Measurements from ENCODE around the gene LTO1.

Gene LTO1, protein sequence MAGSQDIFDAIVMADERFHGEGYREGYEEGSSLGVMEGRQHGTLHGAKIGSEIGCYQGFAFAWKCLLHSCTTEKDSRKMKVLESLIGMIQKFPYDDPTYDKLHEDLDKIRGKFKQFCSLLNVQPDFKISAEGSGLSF

GRCh38 chr11:69674886-69675714 lies at the start of gene LTO1:
Gene LTO1 (minus strand): TSS chr11:69675353. CDS start chr11:69675239, 114 bp downstream.
- peak; percentile 94 for DNase-seq (ENCODE audit: low spot score)

DNA sequence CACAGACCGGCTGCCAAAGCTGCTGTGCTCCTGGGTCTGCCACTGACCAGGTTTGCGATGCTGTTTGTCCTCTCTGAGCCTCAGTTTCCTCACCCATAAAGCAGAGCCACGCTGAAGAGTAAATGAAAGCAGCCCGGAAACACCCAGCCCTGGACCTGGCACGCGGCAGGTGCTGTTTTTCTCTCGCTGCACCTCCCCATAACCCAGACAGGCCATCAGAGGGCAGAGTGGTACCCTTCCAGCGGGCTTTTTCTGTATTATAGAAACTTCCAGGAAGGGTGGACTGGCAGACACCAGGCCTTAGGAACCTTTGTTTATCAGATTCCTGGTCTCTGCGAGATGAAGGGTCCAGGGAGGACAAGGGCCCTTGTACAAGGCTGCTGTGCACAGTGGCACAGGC lies 46.6 kb upstream of the LTO1 start:
- no peak for DNase-seq (ENCODE audit: low spot score)

GRCh38 chr11:69721106-69721505 lies 46.0 kb upstream of the LTO1 start:
- no peak for DNase-seq (ENCODE audit: low spot score)

DNA sequence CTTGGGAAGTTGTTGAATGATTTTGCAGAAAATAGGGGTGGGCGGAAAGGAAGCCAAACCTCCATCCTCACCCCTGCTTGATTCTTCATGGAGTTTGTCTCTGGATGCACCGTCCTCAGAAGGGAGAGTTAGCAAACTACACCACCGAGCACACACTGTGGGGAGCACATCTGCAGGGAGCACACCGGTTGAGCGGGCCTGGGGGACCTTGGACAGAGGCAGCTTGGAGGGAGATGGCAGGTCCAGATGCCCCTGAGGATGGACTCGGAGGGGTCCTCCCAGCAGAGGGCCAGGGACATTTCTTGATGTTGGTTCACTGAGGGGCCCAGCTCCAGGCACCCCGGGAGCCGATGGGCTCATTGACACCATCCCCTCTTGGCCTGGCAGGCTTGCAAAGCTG lies 43.8 kb upstream of the LTO1 start:
- DNase-seq (ENCODE audit: low spot score): no peak

GRCh38 chr11:69718147-69718546 lies 43.0 kb upstream of the LTO1 start:
- DNase-seq (ENCODE audit: low spot score): no peak

DNA sequence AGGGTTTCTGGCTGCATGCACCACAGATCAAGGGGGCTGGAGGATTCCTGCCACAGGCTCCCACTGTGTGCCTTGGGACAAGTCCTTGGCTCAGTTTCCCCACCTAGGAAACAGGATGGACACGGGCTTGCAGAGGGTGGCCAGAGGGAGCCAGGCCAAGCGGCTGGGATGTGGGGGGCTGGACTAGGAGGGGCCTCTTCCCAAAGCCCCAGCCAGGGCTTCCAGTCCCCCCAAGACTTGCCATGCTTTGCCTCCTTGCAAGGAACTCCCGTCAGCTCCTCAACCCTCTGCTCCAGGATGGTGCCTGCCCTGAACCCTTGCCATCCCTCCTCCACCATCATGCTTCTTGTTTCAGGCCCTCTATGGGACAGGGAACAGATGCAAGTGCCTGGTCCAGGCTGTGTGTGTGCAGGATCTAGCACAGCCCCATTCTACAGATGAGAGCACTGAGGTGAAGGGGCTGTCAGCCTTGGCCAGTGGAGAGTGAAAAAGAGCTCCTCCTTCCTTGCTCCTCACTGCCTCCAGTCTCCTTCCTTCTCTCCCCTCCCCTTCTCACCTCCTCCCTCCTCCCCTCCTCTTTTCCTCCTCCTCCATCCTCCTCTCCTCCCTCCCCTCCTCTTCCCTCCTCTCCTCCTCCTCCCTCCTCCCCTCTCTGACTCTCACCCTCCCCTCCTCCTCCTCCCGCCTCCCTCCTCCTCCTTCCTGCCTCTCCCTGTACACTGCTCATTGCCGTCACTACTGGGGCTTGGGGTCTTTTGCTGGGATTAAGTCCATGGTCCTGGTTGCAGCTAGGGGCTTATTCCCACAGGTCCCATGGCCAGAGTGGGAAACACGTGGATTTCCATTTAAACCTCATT lies 42.0 kb upstream of the LTO1 start:
- no peak for DNase-seq (ENCODE audit: low spot score)

DNA sequence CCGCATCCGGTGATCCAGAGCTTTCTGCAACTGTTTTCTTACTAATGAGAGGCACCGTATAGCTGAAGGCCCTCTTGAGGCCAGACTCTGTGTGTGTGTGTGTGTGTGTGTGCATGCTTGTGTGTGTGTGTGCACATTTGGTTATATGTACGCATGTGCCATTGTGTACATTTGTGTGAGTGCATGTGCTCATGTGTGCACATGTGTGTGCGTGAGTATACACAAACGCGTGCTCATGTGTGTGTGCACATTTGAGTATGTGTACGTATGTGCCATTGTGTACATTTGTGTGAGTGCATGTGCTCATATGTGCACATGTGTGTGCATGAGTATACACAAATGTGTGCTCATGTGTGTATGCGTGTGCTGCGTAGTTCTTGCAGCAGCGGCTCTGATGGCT lies 40.9 kb upstream of the LTO1 start:
- DNase-seq (ENCODE audit: low spot score): no peak

DNA sequence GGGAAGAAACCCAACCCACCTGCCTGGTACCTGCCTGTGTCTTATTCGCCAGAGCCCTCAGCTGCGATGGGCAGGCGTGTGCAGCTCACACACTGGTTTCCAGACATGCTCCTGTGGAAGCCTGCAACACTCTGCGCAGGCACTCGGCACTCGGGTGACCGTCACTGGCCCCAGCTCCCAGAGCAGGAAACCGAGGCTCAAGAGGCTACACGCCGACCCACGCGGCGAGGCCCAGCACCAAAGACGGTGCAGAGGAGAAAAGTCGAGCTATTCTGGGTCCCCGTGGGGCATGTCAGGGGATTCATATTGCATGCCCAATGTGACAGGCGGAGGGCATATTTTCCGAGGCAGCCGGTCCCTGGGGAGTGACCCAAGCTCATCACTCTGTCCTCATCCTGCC lies 40.3 kb upstream of the LTO1 start:
- DNase-seq (ENCODE audit: low spot score): no peak

GRCh38 chr11:69711822-69712801 lies 37.0 kb upstream of the LTO1 start:
- no peak for DNase-seq (ENCODE audit: low spot score)

GRCh38 chr11:69708736-69709401 lies 33.7 kb upstream of the LTO1 start:
- DNase-seq (ENCODE audit: low spot score): no peak

DNA sequence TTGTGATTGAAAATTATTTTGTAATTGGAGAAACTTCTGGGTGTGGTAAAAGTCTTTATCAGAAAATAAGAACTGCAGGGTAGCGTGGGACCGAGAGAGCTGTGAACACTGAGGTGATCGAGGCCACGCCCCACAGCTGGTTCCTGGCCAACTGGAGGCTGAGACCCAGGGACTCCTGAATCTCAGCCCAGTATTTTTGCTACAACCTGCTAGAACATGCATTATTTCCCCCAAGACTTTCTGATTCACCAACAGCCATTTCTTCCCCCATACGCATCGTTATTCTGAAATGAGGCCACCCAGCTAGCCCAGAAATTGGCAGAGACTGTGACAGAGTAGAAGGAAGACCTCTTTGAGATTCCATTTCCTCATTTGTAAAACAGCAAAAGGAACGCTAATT lies 32.0 kb upstream of the LTO1 start:
- no peak for DNase-seq (ENCODE audit: low spot score)

GRCh38 chr11:69705901-69706787 lies 31.0 kb upstream of the LTO1 start:
- DNase-seq (ENCODE audit: low spot score): no peak

- DNase-seq (ENCODE audit: low spot score): no peak
Observed at GRCh38 chr11:69705351-69705811, 30.2 kb upstream of the LTO1 start.

GRCh38 chr11:69704508-69705253 lies 29.5 kb upstream of the LTO1 start:
- no peak for DNase-seq (ENCODE audit: low spot score)

DNA sequence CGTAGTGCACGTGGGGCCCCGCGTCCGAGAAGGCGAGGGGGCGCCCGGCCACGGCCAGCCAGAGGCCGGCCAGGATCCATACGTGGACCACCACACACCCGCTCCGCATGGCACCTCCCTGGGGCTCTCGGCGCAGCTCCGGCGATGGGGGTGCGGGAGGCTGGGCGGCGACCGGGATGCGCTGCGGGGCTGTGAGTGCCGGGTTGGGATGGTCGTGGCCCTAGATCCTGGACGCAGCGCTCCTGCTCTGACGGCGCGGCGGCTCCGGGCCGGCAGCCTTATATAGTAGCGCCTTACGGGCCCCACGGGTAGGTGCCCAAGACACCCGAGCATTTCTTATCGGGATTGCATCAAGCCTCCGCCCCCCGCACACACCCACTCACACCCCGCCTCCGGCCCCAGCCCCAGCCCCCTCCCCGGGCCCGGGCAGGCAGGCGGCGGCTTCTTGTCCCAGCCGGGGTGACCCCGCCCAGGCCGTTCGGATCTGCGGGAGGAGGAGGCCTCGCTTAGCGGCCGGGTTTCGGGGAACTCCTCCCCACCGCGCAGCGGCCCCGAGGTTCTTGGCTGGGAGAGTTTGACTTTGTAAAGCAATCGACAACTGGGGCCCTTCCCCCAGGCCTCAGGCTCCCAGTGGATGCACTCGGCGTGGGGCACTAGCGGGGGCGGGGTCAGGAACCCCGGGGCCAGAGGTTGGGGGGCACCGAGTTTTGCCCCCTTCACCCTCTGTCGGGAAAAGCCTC lies 28.8 kb upstream of the LTO1 start, which contains the start of gene FGF19:
Gene FGF19 (minus strand): TSS at position 255 of the 740 bp plus-strand sequence. CDS start 146 bp downstream, at position 109.
- DNase-seq (ENCODE audit: low spot score): no peak

DNA sequence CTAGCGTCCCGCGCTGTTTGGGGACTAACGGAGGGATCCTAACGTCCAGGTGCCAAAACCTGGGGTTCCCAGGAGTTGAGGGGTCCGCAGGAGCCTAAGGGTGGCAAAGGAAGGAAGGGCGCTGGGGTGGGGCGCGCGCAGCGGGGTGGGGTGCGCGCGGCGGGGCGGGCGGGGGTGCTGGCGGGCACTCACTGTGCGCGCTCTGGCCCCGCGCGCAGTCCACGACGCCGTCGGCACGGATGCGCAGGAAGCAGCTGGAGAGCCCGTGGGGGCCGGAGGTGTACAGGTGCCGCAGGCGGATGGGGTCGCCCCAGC lies 28.3 kb upstream of the LTO1 start:
- DNase-seq (ENCODE audit: low spot score): no peak

- DNase-seq (ENCODE audit: low spot score): no peak
Observed at GRCh38 chr11:69702769-69703452, 27.8 kb upstream of the LTO1 start.

- no peak for DNase-seq (ENCODE audit: low spot score)
Observed at GRCh38 chr11:69702239-69702691, 27.1 kb upstream of the LTO1 start.

Measured in hematopoietic multipotent progenitor cell treated with erythropoietin and hydrocortisone succinate and interleukin-3 and kit ligand, for 15 days (in vitro differentiated cells).